Smooth muscle cell of the brain vasculature (primary cell): Measurements from ENCODE around the gene SFXN1.
"Not testable (repeated sequence)": the region's sequence is repeated elsewhere in the genome, so short reads cannot be mapped to it uniquely, and the experiment has no call there.

Experiments used
- DNase-seq: peaks from one replicate; pipeline ENCODE4 v3.0.0-alpha.2; 2012; ENCODE audit warnings: low read depth, low spot score

Gene SFXN1

GRCh38 chr5:175478384-175479124 lies at the start of gene SFXN1:
Gene SFXN1, plus strand, starts transcription at chr5:175478560. Its CDS starts 13,544 bp downstream, at chr5:175492104.
- no peak for DNase-seq

GRCh38 chr5:175434800-175435199 lies 43.6 kb upstream of the SFXN1 start:
- no peak for DNase-seq

- no peak for DNase-seq
Observed at GRCh38 chr5:175436359-175436758, 42.0 kb upstream of the SFXN1 start.

- DNase-seq, result no peak
Observed at GRCh38 chr5:175438234-175438857, 40.0 kb upstream of the SFXN1 start.

GRCh38 chr5:175443514-175444059 lies 34.8 kb upstream of the SFXN1 start:
- DNase-seq, result no peak

GRCh38 chr5:175444060-175444904 lies 34.1 kb upstream of the SFXN1 start, which contains the start of gene DRD1:
Gene DRD1, minus strand, starts transcription at chr5:175444182. Its CDS starts 1,083 bp downstream, at chr5:175443099.
- DNase-seq, result no peak

- DNase-seq, result no peak
Observed at GRCh38 chr5:175444905-175445456, 33.4 kb upstream of the SFXN1 start.

GRCh38 chr5:175446378-175446777 lies 32.0 kb upstream of the SFXN1 start:
- not testable (repeated sequence) for DNase-seq

- no peak for DNase-seq
Observed at GRCh38 chr5:175447571-175447970, 30.8 kb upstream of the SFXN1 start.

GRCh38 chr5:175448276-175448675 lies 30.1 kb upstream of the SFXN1 start:
- no peak for DNase-seq

GRCh38 chr5:175452166-175452565 lies 26.2 kb upstream of the SFXN1 start:
- DNase-seq, result no peak

- not testable (repeated sequence) for DNase-seq
Observed at GRCh38 chr5:175454338-175454737, 24.0 kb upstream of the SFXN1 start.

- DNase-seq, result no peak
Observed at GRCh38 chr5:175456105-175456742, 22.1 kb upstream of the SFXN1 start.

GRCh38 chr5:175457466-175457865 lies 20.9 kb upstream of the SFXN1 start:
- no peak for DNase-seq

GRCh38 chr5:175460126-175460525 lies 18.2 kb upstream of the SFXN1 start:
- no peak for DNase-seq

- DNase-seq, result no peak
Observed at GRCh38 chr5:175460552-175460951, 17.8 kb upstream of the SFXN1 start.

GRCh38 chr5:175461370-175461769 lies 17.0 kb upstream of the SFXN1 start:
- DNase-seq, result no peak

GRCh38 chr5:175463641-175464040 lies 14.7 kb upstream of the SFXN1 start:
- DNase-seq, result no peak

GRCh38 chr5:175464074-175464941 lies 14.1 kb upstream of the SFXN1 start:
- DNase-seq, result no peak

GRCh38 chr5:175464942-175465233 lies 13.5 kb upstream of the SFXN1 start:
- no peak for DNase-seq
